ENCODE measurements around the gene IL37. TPM values are rescaled to one million over a fixed set of nuclear protein-coding genes. Genes with fewer than 3 reads are reported as not detected.
A peak's percentile ranks its signal among the peaks of the same experiment; 100 is the strongest.

The IL37 gene
- total and polyA plus RNA-seq, 2 of the 13 experiments (the other 11 are each of a cell fraction or from before 2014, with no cell fraction given) = not detected

- in situ Hi-C loops (cut with HindIII; ENCODE audit: extremely low pct_ligation_motif_present, low pct_unique_long_range_greater_than_20kb) = loop anchor here (5.0 kb wide), 1 partner anchor 193 kb away; no protein-coding TSS in a partner anchor
- intact Hi-C loops (cut with micrococcal nuclease; ENCODE audit: unreplicated experiment) = loop anchor here (5.0 kb wide), 1 partner anchor 183 kb away; the partner anchor contains the start of gene CKAP2L
- Histone ChIP-seq H4K20me1 (ENCODE audit: insufficient read depth, low read length) (no peaks in the 10 kb centered on the region), H2AFZ (ENCODE audit: low read length) (no peak overlapping the region), H3K27ac (ENCODE audit: extremely low read length, insufficient read depth, low read length) (no peak overlapping the region), H3K79me2 (ENCODE audit: insufficient read depth, low read length) (no peaks in the 10 kb centered on the region), H3K36me3 (replicated peaks in 1 of 2; ENCODE audit: control insufficient read depth in 1 of 2, insufficient read depth in 2 of 2, low read length in 2 of 2) (no peaks in the 10 kb centered on the region), H3K4me3 (replicated peaks in 1 of 3; ENCODE audit: insufficient read depth in 1 of 3, low read depth in 2 of 3, low read length in 3 of 3) (no peak overlapping the region), H3K4me2 (ENCODE audit: low read depth, low read length) (no peak overlapping the region), H3K27me3 (ENCODE audit: control insufficient read depth in 1 of 2, insufficient read depth in 2 of 2, low read length in 2 of 2) (no peaks in the 10 kb centered on the region; a peak in 1 of 5 replicates), H3K9me3 (ENCODE audit: low read length) (peaks cover 18% of the 10 kb centered on the region), H3K4me1 (ENCODE audit: insufficient read depth, low read length) (peaks cover 8% of the 10 kb centered on the region), H3K9ac (ENCODE audit: insufficient read depth, low read depth, low read length) (no peak overlapping the region)
- 2% methylated on average over 1 of the region's 1 CpG for WGBS (ENCODE audit: low lambda C conversion rate)
- DNase-seq (ENCODE audit: low spot score) (no peak), FAIRE-seq (no peak), ATAC-seq (no peak)
- no TSS peak for BruUV-seq (replicated peaks)
- ChIA-PET POLR2A (no interaction called here), CTCF (ENCODE audit: low intra/inter-chr PET ratio, low total read pairs) (no interaction called here)
- peak; percentile 52; the same call in 1 of the 2 replicates for TF ChIP-seq ZNF280D (CRISPR knock-in tag; IDR thresholded peaks at IDR 0.05)
- TF ChIP-seq ZNF775 (CRISPR knock-in tag; IDR thresholded peaks at IDR 0.05; ENCODE audit: borderline replicate concordance) = no peak
These were observed 34.0 kb downstream of the IL37 start for GRCh38 chr2:112944971-112945370.

GRCh38 chr2:112946086-112946485 lies 35.1 kb downstream of the IL37 start:
- Histone ChIP-seq H3K79me2 (ENCODE audit: insufficient read depth, low read length) (no peaks in the 10 kb centered on the region), H3K27me3 (ENCODE audit: control insufficient read depth in 1 of 2, insufficient read depth in 2 of 2, low read length in 2 of 2) (no peaks in the 10 kb centered on the region), H3K4me2 (ENCODE audit: low read depth, low read length) (no peak overlapping the region), H2AFZ (ENCODE audit: low read length) (no peak overlapping the region), H3K9me3 (ENCODE audit: low read length) (peaks cover 18% of the 10 kb centered on the region), H3K9ac (ENCODE audit: insufficient read depth, low read depth, low read length) (no peak overlapping the region), H3K36me3 (replicated peaks in 1 of 2; ENCODE audit: control insufficient read depth in 1 of 2, insufficient read depth in 2 of 2, low read length in 2 of 2) (no peaks in the 10 kb centered on the region), H3K4me1 (ENCODE audit: insufficient read depth, low read length) (peaks cover 8% of the 10 kb centered on the region), H3K27ac (ENCODE audit: extremely low read length, insufficient read depth, low read length) (no peak overlapping the region), H4K20me1 (ENCODE audit: insufficient read depth, low read length) (no peaks in the 10 kb centered on the region), H3K4me3 (replicated peaks in 1 of 3; ENCODE audit: insufficient read depth in 1 of 3, low read depth in 2 of 3, low read length in 3 of 3) (no peak overlapping the region)
- intact Hi-C loops (cut with micrococcal nuclease; ENCODE audit: unreplicated experiment) = no loop called here
- ATAC-seq = no peak
- TF ChIP-seq HOXD1 (CRISPR knock-in tag; IDR thresholded peaks at IDR 0.05) (no peak), SAFB2 (CRISPR knock-in tag; IDR thresholded peaks at IDR 0.05; ENCODE audit: borderline replicate concordance, low read depth) (no peak), TBP (CRISPR knock-in tag; IDR thresholded peaks at IDR 0.05) (no peak), SKIL (CRISPR knock-in tag; IDR thresholded peaks at IDR 0.05; ENCODE audit: borderline replicate concordance) (no peak), IRF2 (CRISPR knock-in tag; IDR thresholded peaks at IDR 0.05) (no peak), KLF13 (CRISPR knock-in tag; IDR thresholded peaks at IDR 0.05) (no peak)
- in situ Hi-C loops (cut with HindIII; ENCODE audit: extremely low pct_ligation_motif_present, low pct_unique_long_range_greater_than_20kb) = no loop called here
- ChIA-PET CTCF (ENCODE audit: low intra/inter-chr PET ratio, low total read pairs) (no interaction called here), POLR2A (no interaction called here)
- BruUV-seq (replicated peaks) = no TSS peak
- WGBS (ENCODE audit: low lambda C conversion rate) = 2% methylated on average over 2 of the region's 2 CpGs
- FAIRE-seq = no peak
- DNase-seq (ENCODE audit: low spot score) = no peak

All from HepG2 (cell line).